WI38 (cell line): Measurements from ENCODE around the gene CNKSR1.

ENCODE experiments used
- H3K4me3 ChIP-seq: 2 replicates; pipeline ENCODE4 v1.5.1; 2011; ENCODE audit warnings: low read depth, mild to moderate bottlenecking, control low read depth, low read length
- CTCF ChIP-seq: IDR thresholded peaks from 2 replicates; pipeline ENCODE4 v1.5.1; 2012; ENCODE audit warnings: low read depth, mild to moderate bottlenecking, control low read depth, low read length

Gene CNKSR1

DNA sequence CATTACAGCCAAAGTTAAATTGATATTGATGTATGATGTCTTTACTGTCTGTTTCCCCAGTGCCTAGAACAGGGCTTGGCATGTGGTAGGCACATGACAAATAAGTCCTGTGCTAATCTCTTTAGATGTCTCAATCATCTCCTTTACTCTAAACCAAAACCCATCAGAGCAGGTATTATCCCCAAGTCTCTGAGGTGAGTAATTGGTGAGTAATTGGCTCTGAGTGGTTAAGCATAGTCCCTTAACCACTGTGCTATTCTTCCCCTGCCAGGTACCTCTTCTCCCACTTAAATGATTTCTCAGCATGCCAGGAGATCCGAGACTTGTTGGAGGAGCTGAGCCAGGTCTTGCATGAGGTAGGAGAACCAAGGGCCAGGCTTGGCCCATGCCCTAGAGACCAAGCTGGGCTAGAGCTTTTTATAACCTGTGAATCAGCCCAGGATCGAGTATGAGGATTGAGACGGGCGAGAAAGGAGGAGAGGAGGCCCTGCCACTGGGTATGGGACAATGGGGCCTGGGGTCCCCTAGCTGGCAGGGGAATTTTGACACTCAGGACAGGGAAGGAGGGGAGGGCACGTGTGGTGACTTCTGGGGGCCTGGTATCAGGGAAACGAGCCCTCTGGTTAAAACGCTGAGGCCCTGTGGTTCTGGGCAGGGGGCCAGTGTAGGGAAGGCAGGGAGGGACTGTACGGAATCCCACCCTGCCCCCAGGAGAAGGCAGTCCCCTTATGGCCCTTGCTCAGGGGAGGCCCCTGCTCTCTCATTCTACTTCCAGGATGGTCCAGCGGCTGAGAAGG lies 4.5 kb downstream of the CNKSR1 start:
- TF ChIP-seq CTCF, result no peak
- no peak overlapping the region for H3K4me3 ChIP-seq

- no peak for TF ChIP-seq CTCF
- no peak overlapping the region for H3K4me3 ChIP-seq
Measured at GRCh38 chr1:26182383-26182696, 5.0 kb downstream of the CNKSR1 start.

DNA sequence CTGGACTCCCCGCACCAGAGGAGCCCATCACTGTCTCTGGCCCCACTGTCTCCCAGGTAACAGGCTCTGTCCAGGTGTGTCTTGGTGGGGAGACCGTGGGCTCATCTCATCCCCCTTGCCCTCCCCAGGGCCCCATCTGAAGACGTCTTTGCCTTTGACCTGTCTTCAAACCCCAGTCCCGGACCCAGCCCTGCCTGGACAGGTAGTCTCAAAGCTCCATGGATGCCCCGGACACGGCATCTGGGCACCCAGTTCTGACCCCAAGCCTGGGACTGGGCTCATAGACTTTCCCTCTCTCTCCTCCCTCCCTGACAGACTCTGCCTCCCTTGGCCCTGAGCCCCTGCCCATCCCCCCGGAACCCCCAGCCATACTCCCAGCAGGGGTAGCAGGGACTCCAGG lies 6.8 kb downstream of the CNKSR1 start:
- TF ChIP-seq CTCF, result no peak
- H3K4me3 ChIP-seq, result no peak overlapping the region

- no peak for TF ChIP-seq CTCF
- no peak overlapping the region for H3K4me3 ChIP-seq
Measured at GRCh38 chr1:26184883-26185282, 7.6 kb downstream of the CNKSR1 start.

DNA sequence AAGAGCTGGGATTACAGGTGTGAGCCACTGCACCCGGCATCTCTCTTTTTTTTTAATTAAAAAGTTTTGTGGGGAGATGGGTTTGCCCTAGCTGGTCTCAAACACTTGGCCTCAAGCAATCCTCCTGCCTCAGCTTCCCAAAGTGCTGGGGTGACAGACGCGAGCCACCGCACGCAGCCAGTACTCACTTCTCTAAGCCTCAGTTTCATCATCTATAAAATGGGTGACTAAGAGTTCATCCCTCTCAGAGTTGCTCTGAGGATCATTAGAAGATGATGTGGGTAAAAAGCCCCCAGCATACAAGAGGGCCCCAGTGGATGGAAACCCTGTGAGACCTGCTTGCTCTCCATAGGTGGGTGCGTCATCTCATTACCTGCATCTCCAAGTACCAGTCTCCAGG lies 10.6 kb downstream of the CNKSR1 start:
- H3K4me3 ChIP-seq, result no peak overlapping the region
- TF ChIP-seq CTCF, result no peak

DNA sequence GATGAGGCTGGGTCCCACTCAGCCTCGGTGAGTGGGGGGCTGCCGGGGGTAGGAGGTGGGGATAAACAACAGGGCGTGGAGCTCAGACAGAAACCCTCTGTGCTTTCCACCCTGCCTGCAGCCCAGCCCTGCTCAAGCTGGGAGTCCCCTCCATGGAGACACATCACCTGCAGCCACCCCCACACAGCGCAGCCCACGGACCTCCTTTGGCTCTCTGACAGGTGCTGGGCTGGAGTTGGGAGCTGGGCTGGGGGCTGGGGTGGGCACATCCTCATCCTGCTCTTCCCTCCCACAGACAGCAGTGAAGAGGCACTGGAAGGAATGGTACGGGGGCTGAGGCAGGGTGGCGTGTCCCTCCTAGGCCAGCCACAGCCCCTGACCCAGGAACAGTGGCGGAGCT lies 11.2 kb downstream of the CNKSR1 start:
- no peak overlapping the region for H3K4me3 ChIP-seq
- TF ChIP-seq CTCF, result no peak

GRCh38 chr1:26189331-26189730 lies 12.0 kb downstream of the CNKSR1 start:
- H3K4me3 ChIP-seq, result no peak overlapping the region
- TF ChIP-seq CTCF, result no peak
